Mucosa of descending colon (tissue), 3 donors: ENCODE results near the gene TNRC6C. TPM values are rescaled to one million over a fixed set of nuclear protein-coding genes. Genes with fewer than 3 reads are reported as not detected.

Experiments
- ATAC-seq: fragments of 200-7000 bp; cut with Tn5 transposase; one replicate; pipeline ENCODE4 v1.9.1; 2020; ENCODE audit warnings: mild to moderate bottlenecking, moderate library complexity
- DNase-seq, 3 donors: peaks; one replicate each; pipeline ENCODE4 v3.0.0-alpha.2; 2020
- H3K36me3 ChIP-seq: fragments of 200-600 bp; one replicate; pipeline ENCODE4 v1.8.0; 2021; ENCODE audit warnings: low read depth, mild to moderate bottlenecking
- H3K4me1 ChIP-seq: fragments of 200-600 bp; one replicate; pipeline ENCODE4 v1.8.0; 2021; ENCODE audit warnings: low read depth, mild to moderate bottlenecking
- H3K4me3 ChIP-seq: fragments of 200-600 bp; one replicate; pipeline ENCODE4 v1.8.0; 2021; ENCODE audit warnings: mild to moderate bottlenecking
- H3K9me3 ChIP-seq: fragments of 200-600 bp; one replicate; pipeline ENCODE4 v1.8.0; 2021; ENCODE audit warnings: mild to moderate bottlenecking
- intact Hi-C, 2 donors: fragments of 100-400 bp; cut with DNase I in 1 of 2; cut with micrococcal nuclease in 1 of 2; formaldehyde crosslinking; loops; one replicate each; pipeline versions ENCODE4 v1.11.0 to v1.11.1; 2022; cut with DNase I, micrococcal nuclease
- total RNA-seq, 3 donors: library from RNA; stranded (reverse); fragmentation: NEBNext Ultra II Directional in 2 of 3; extraction: Animal tissue kit (Norgen Biotek cat#: 25700) in 2 of 3; gene quantifications; one replicate each; pipeline versions ENCODE4 v1.2.1 to v1.2.4, GENCODE V29; 2021 to 2023
- TF ChIP-seq, protein P1 (sequence below): fragments of 200-600 bp; IDR thresholded peaks from one replicate; pipeline ENCODE4 v1.8.0; 2022; ENCODE audit warnings: antibody characterized with exemption, mild to moderate bottlenecking
- donor health status: DM: no; HTN: no; CAD: no; lungs with moderate emphysema.
- donor health status: DM: no; HTN: no; CAD: no.
- donor health status: DM: no; HTN: yes; CAD: no.

The TNRC6C gene
- total RNA-seq, 3 donors from 2014 or later, result 13.7 to 32.6 (median 20.7) TPM

DNA sequence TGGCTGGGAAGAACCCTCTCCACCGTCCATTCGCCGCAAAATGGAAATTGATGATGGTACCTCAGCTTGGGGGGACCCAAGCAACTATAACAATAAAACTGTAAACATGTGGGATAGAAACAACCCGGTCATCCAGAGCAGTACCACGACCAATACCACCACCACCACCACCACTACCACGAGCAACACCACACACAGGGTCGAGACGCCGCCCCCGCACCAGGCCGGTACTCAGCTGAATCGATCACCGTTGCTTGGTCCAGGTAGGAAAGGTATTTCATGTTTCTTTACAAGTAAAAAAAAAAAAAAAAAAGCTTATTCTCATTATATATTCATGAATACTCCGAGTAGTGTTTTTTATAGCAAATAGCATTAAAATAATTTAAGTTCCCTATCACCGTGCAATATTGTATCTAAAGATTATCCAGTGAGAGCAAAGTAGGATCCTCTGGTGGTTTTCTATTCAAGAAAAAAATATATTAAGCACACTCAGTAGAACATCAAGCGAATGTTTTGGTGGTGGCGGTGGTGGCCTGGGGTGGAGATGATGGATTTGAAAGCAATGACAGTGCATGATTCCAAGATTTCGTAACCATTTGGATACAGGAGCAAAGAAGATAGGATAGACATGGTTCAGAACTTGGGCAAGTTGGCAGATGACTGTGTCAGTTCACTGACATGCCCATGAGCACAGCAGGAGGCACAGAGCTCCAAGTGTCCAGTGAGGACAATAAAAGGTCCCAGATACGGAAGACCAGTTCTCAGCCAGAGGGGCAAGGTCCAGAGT lies 92.9 kb downstream of the TNRC6C start:
- H3K36me3 ChIP-seq, result no peaks in the 10 kb centered on the region
- intact Hi-C loops, result no loop called here

DNA sequence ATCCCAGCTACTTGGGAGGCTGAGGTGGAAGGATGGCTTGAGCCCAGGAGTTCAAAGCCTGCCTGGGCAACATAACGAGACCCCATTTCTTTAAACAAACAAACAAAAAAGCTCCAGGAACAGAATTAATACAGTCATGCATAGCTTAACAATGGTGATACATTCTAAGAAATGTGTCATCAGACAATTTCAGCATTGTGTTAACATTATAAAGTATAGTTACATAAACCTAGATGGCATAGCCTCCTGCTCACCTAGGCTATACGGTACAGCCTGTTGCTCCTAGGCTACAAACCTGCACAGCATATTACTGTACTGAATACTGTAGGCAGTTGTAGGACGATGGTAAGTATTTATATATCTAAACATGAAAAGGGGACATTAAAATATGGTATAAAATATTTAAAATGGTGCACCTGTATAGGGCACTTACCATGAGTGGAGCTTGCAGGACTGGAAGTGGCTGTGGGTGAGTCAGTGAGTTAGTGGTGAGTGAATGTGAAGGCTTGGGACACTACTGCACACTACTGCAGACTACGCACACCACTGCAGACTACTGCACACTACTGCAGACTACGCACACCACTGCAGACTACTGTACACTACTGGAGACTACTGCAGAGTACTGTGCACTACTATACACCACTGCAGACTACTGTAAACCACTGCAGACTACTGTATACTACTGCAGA lies 95.4 kb downstream of the TNRC6C start:
- peaks cover 11% of the 10 kb centered on the region for H3K4me1 ChIP-seq
- no peak overlapping the region for H3K4me3 ChIP-seq
- no peaks in the 10 kb centered on the region for H3K9me3 ChIP-seq
- TF ChIP-seq, protein P1, sequence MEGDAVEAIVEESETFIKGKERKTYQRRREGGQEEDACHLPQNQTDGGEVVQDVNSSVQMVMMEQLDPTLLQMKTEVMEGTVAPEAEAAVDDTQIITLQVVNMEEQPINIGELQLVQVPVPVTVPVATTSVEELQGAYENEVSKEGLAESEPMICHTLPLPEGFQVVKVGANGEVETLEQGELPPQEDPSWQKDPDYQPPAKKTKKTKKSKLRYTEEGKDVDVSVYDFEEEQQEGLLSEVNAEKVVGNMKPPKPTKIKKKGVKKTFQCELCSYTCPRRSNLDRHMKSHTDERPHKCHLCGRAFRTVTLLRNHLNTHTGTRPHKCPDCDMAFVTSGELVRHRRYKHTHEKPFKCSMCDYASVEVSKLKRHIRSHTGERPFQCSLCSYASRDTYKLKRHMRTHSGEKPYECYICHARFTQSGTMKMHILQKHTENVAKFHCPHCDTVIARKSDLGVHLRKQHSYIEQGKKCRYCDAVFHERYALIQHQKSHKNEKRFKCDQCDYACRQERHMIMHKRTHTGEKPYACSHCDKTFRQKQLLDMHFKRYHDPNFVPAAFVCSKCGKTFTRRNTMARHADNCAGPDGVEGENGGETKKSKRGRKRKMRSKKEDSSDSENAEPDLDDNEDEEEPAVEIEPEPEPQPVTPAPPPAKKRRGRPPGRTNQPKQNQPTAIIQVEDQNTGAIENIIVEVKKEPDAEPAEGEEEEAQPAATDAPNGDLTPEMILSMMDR, result no peak
- DNase-seq (no peak), ATAC-seq (no peak)
- no peaks in the 10 kb centered on the region for H3K36me3 ChIP-seq
- intact Hi-C loops, result no loop called here

More for the DNA sequence above, 92.9 kb downstream of the TNRC6C start:
- DNase-seq (no peak), ATAC-seq (no peak)
- Histone ChIP-seq H3K4me3 (no peak overlapping the region), H3K4me1 (no peaks in the 10 kb centered on the region), H3K9me3 (no peaks in the 10 kb centered on the region)
- TF ChIP-seq, protein P1, result no peak

DNA sequence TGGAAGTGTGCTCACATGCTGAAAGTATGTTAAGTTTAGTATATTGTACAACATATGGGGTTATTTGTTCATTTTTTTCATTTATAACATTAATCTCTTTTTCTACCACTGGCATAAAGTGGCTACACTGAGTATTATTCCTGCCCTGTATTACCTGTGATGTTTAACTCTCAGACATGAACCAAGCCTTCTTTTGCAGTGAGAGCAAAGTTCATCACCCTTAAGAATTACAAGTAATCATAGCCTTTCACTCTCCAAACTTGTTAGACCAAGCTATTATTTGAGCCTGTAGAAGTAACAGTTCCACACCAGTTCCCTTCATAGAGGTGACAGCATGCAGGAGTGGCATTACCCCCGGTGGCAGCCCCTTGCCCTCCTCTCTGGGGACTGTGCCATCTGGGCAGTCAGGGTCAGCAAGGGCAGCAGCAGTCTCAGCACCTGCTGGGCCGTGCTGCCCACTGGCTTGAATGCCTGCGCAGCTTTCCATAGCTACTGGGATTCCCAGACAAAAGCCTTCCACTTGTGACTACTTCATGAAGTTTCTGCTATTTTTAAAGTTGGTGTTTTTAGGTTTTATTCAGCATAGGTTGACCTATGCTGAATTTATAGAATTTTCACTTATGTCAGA lies 98.7 kb downstream of the TNRC6C start:
- DNase-seq, result no peak
- Histone ChIP-seq H3K9me3 (no peaks in the 10 kb centered on the region), H3K36me3 (no peaks in the 10 kb centered on the region), H3K4me3 (no peak overlapping the region), H3K4me1 (peaks cover 11% of the 10 kb centered on the region)
- ATAC-seq, result peak; percentile 50
- intact Hi-C loops, result no loop called here
- TF ChIP-seq, protein P1, result no peak

DNA sequence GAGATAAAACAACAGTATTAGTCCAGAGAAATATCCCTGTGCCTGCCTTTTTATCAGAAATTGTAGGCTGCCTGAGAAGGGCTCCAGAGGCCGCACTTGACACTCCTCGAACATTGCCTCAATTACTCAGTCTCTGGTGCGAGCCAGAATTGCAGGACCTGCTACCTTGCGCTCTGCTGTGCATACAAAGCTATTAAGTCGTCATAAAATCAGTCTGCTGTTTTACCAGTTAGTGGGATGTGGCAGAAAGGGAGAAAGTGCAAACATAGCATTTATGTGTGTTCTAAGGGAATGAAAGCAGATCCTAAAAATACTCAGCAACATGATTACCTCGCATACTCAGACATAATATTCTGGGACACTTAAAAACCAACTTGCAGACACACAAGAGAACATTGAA lies 99.5 kb downstream of the TNRC6C start:
- H3K4me1 ChIP-seq, result peaks cover 11% of the 10 kb centered on the region
- TF ChIP-seq, protein P1, result no peak
- intact Hi-C loops, result no loop called here
- no peaks in the 10 kb centered on the region for H3K9me3 ChIP-seq
- no peak for DNase-seq
- H3K4me3 ChIP-seq, result no peak overlapping the region
- H3K36me3 ChIP-seq, result no peaks in the 10 kb centered on the region
- peak; percentile 56 for ATAC-seq

DNA sequence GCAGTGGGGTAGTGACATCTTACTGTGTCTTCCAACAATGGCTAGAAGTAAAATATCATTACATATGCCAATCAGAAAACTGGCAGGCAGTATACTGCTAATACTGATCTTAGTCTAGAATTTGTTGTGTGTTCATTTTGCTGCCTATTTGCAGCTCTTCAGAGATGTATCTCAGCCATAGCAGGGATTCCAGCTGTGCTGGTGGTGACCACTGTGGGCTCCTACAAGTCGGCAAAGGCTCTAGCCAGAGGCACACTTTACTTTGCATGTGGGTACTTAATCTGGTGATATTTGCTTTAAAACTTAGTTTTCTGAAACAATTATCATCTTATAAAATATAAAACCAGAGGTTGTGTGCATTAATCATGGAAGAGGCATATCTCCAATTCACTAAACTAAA lies 100.1 kb downstream of the TNRC6C start:
- H3K36me3 ChIP-seq, result no peaks in the 10 kb centered on the region
- H3K9me3 ChIP-seq, result no peaks in the 10 kb centered on the region
- H3K4me1 ChIP-seq, result peaks cover 11% of the 10 kb centered on the region
- DNase-seq (no peak), ATAC-seq (no peak)
- intact Hi-C loops, result no loop called here
- no peak overlapping the region for H3K4me3 ChIP-seq
- TF ChIP-seq, protein P1, result no peak
